ENCODE data around the gene SLC4A3.

The SLC4A3 gene

DNA sequence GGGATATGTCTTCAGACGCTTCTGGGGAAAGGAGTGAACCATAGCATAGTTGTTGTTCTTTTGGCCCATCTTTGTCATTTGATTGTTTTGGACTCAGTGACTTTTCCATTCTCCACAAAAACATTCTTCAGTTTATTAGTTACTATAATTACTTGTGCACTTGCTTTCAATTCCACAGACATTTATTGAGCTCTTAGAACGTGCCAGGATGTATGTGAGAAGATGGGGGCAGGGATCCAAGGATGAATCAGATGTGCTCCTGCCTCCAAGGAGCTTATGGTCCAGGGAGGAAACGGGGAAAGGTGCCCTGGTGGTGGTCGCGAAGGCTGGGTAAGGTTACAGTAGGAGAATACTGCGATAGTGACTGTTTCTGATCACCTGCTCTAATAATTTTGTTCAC lies 6.9 kb upstream of the SLC4A3 start:
- Histone ChIP-seq H4K8ac (ENCODE audit: low read depth, low read length) (no peak overlapping the region), H3K4me2 (ENCODE audit: low read length) (no peak overlapping the region), H3K4ac (ENCODE audit: low read depth, low read length) (no peak overlapping the region), H3K79me1 (ENCODE audit: low read length) (no peaks in the 10 kb centered on the region), H3K56ac (ENCODE audit: low read length) (no peak overlapping the region), H3K27ac (ENCODE audit: low read depth, low read length) (no peak overlapping the region), H2BK120ac (ENCODE audit: low read depth, low read length) (no peak overlapping the region), H3K4me3 (ENCODE audit: low read length) (no peak overlapping the region), H2BK5ac (ENCODE audit: low read length) (no peak overlapping the region), H4K5ac (ENCODE audit: low read length) (no peak overlapping the region), H3K79me2 (ENCODE audit: control insufficient read depth, insufficient read depth, low read length) (no peaks in the 10 kb centered on the region), H3K4me1 (ENCODE audit: control insufficient read depth, low read depth, low read length) (no peaks in the 10 kb centered on the region), H3K9ac (ENCODE audit: low read length) (no peak overlapping the region), H3K36me3 (ENCODE audit: control insufficient read depth, insufficient read depth, low read length) (no peaks in the 10 kb centered on the region), H2AK5ac (ENCODE audit: low read length) (no peak overlapping the region), H3K27me3 (ENCODE audit: insufficient read depth, low read length, poor library complexity) (no peaks in the 10 kb centered on the region), H3K18ac (ENCODE audit: low read length) (no peak overlapping the region), H2BK15ac (replicated peaks; ENCODE audit: low read depth) (no peak overlapping the region), H3K23ac (ENCODE audit: low read length) (no peak overlapping the region)
- no CpG with 5 or more reads among the region's 6 CpGs for WGBS (ENCODE audit: extremely low coverage, insufficient coverage, low lambda C conversion rate)
- no peak for DNase-seq

DNA sequence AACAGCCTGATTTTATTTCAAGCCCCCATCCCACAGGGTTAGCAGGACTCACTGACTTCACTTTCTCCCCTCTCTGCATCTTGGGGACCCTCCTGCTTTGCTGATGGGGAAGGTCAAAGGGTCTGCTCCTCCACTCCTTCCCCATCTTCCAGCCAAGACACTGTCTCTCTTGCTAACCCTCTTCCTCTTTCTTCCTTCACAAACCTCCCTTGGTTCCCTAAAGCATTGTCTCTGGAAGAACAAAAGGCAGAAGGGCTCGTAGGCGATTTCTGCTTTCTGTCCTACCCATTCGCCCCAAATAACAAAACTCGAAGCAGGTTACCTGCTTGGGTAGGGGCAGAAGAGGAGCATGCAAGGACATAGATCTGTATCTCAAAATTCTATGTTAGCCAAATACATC lies 5.5 kb upstream of the SLC4A3 start:
- Histone ChIP-seq H3K79me2 (ENCODE audit: control insufficient read depth, insufficient read depth, low read length) (no peaks in the 10 kb centered on the region), H3K23ac (ENCODE audit: low read length) (no peak overlapping the region), H3K9ac (ENCODE audit: low read length) (no peak overlapping the region), H3K4me3 (ENCODE audit: low read length) (no peak overlapping the region), H2AK5ac (ENCODE audit: low read length) (no peak overlapping the region), H2BK5ac (ENCODE audit: low read length) (no peak overlapping the region), H3K27ac (ENCODE audit: low read depth, low read length) (no peak overlapping the region), H3K4ac (ENCODE audit: low read depth, low read length) (no peak overlapping the region), H2BK15ac (replicated peaks; ENCODE audit: low read depth) (no peak overlapping the region), H3K79me1 (ENCODE audit: low read length) (no peaks in the 10 kb centered on the region), H3K36me3 (ENCODE audit: control insufficient read depth, insufficient read depth, low read length) (no peaks in the 10 kb centered on the region), H2BK120ac (ENCODE audit: low read depth, low read length) (no peak overlapping the region), H4K5ac (ENCODE audit: low read length) (no peak overlapping the region), H3K18ac (ENCODE audit: low read length) (no peak overlapping the region), H4K8ac (ENCODE audit: low read depth, low read length) (no peak overlapping the region), H3K27me3 (ENCODE audit: insufficient read depth, low read length, poor library complexity) (no peaks in the 10 kb centered on the region), H3K4me1 (ENCODE audit: control insufficient read depth, low read depth, low read length) (no peaks in the 10 kb centered on the region), H3K4me2 (ENCODE audit: low read length) (no peak overlapping the region), H3K56ac (ENCODE audit: low read length) (no peak overlapping the region)
- no peak for DNase-seq
- no CpG with 5 or more reads among the region's 4 CpGs for WGBS (ENCODE audit: extremely low coverage, insufficient coverage, low lambda C conversion rate)

DNA sequence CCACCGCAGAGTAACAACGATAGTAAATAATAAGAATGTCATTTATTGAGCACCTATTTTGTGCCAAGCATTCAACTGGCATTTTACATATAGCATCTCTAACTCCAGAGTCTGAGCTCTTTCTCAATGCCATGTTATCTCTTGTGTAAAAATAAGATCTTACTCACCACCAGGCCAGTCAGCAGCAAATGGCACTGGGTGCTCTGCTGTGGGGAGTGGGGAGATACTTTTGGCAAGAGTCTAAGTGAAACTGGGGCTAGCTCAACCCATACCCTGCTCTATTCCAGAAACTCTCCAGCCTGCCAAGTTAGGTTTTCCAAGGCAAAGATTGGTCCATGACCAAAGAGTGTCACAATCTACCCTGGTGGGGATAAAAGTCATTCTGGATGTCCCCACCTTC lies 5.0 kb upstream of the SLC4A3 start:
- no peak overlapping the region for H3K27ac ChIP-seq (ENCODE audit: low read depth, low read length)
- no peak overlapping the region for H3K23ac ChIP-seq (ENCODE audit: low read length)
- H2AK5ac ChIP-seq (ENCODE audit: low read length), result no peak overlapping the region
- WGBS (ENCODE audit: extremely low coverage, insufficient coverage, low lambda C conversion rate), result no CpG with 5 or more reads among the region's 2 CpGs
- H3K4ac ChIP-seq (ENCODE audit: low read depth, low read length), result no peak overlapping the region
- H4K8ac ChIP-seq (ENCODE audit: low read depth, low read length), result no peak overlapping the region
- no peaks in the 10 kb centered on the region for H3K79me2 ChIP-seq (ENCODE audit: control insufficient read depth, insufficient read depth, low read length)
- no peaks in the 10 kb centered on the region for H3K27me3 ChIP-seq (ENCODE audit: insufficient read depth, low read length, poor library complexity)
- no peak overlapping the region for H4K5ac ChIP-seq (ENCODE audit: low read length)
- no peak overlapping the region for H3K56ac ChIP-seq (ENCODE audit: low read length)
- H3K4me2 ChIP-seq (ENCODE audit: low read length), result no peak overlapping the region
- H2BK5ac ChIP-seq (ENCODE audit: low read length), result no peak overlapping the region
- no peaks in the 10 kb centered on the region for H3K79me1 ChIP-seq (ENCODE audit: low read length)
- H3K18ac ChIP-seq (ENCODE audit: low read length), result no peak overlapping the region
- H2BK120ac ChIP-seq (ENCODE audit: low read depth, low read length), result no peak overlapping the region
- H3K4me3 ChIP-seq (ENCODE audit: low read length), result no peak overlapping the region
- no peaks in the 10 kb centered on the region for H3K4me1 ChIP-seq (ENCODE audit: control insufficient read depth, low read depth, low read length)
- H2BK15ac ChIP-seq (replicated peaks; ENCODE audit: low read depth), result no peak overlapping the region
- H3K9ac ChIP-seq (ENCODE audit: low read length), result no peak overlapping the region
- no peaks in the 10 kb centered on the region for H3K36me3 ChIP-seq (ENCODE audit: control insufficient read depth, insufficient read depth, low read length)
- no peak for DNase-seq

DNA sequence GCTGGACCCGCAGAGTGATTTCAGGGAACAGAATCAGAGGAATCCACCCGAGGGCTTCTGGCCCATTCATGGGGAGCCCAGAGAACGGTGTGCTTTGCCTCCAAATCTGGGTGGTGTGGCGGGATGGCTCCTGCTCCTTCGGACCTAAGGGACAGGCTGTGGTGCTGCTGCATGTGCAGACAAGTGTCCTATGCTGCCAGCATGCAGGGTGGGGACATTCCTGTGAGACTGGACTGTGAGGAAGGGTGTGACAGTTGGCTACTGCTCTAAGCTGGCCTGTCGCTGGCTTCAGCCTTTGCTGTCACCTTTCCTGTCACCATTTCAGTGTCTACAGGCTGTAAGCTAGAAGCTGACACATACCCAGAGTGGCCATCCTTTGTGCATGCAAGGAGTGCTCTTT lies 2.9 kb upstream of the SLC4A3 start:
- no peak overlapping the region for H3K4me3 ChIP-seq (ENCODE audit: low read length)
- H3K27ac ChIP-seq (ENCODE audit: low read depth, low read length), result no peak overlapping the region
- H3K4me1 ChIP-seq (ENCODE audit: control insufficient read depth, low read depth, low read length), result no peaks in the 10 kb centered on the region
- H3K18ac ChIP-seq (ENCODE audit: low read length), result no peak overlapping the region
- no peak overlapping the region for H2BK5ac ChIP-seq (ENCODE audit: low read length)
- H2AK5ac ChIP-seq (ENCODE audit: low read length), result no peak overlapping the region
- no peak overlapping the region for H3K56ac ChIP-seq (ENCODE audit: low read length)
- WGBS (ENCODE audit: extremely low coverage, insufficient coverage, low lambda C conversion rate), result no CpG with 5 or more reads among the region's 6 CpGs
- H3K23ac ChIP-seq (ENCODE audit: low read length), result no peak overlapping the region
- no peaks in the 10 kb centered on the region for H3K79me2 ChIP-seq (ENCODE audit: control insufficient read depth, insufficient read depth, low read length)
- H2BK15ac ChIP-seq (replicated peaks; ENCODE audit: low read depth), result no peak overlapping the region
- no peaks in the 10 kb centered on the region for H3K36me3 ChIP-seq (ENCODE audit: control insufficient read depth, insufficient read depth, low read length)
- H3K79me1 ChIP-seq (ENCODE audit: low read length), result no peaks in the 10 kb centered on the region
- no peak overlapping the region for H4K5ac ChIP-seq (ENCODE audit: low read length)
- H3K27me3 ChIP-seq (ENCODE audit: insufficient read depth, low read length, poor library complexity), result no peaks in the 10 kb centered on the region
- DNase-seq, result no peak
- H3K9ac ChIP-seq (ENCODE audit: low read length), result no peak overlapping the region
- no peak overlapping the region for H4K8ac ChIP-seq (ENCODE audit: low read depth, low read length)
- H3K4ac ChIP-seq (ENCODE audit: low read depth, low read length), result no peak overlapping the region
- H2BK120ac ChIP-seq (ENCODE audit: low read depth, low read length), result no peak overlapping the region
- no peak overlapping the region for H3K4me2 ChIP-seq (ENCODE audit: low read length)

DNA sequence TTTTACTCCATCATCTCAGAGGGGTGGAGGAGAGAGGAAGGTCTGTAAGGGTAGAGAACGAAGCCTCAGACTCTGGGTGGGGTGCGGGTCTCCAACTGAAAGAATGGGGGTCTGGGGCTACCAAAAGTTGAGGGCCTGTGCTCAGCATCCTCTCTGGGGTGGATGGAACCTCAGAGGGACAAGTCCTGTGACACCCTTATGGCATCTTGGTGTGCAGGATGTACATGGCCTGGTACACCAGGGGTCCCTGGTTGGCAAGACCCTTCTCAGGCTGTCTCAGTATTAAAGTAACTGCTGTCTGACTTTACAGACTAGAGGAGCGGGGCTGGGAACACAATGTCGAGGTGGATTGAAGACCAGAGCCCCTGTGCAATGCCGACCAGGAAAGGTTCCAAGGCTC lies 2.3 kb upstream of the SLC4A3 start:
- Histone ChIP-seq H3K23ac (ENCODE audit: low read length) (no peak overlapping the region), H4K5ac (ENCODE audit: low read length) (no peak overlapping the region), H3K4me1 (ENCODE audit: control insufficient read depth, low read depth, low read length) (no peaks in the 10 kb centered on the region), H3K9ac (ENCODE audit: low read length) (no peak overlapping the region), H3K36me3 (ENCODE audit: control insufficient read depth, insufficient read depth, low read length) (no peaks in the 10 kb centered on the region), H3K27me3 (ENCODE audit: insufficient read depth, low read length, poor library complexity) (no peaks in the 10 kb centered on the region), H2BK15ac (replicated peaks; ENCODE audit: low read depth) (no peak overlapping the region), H3K79me1 (ENCODE audit: low read length) (no peaks in the 10 kb centered on the region), H3K79me2 (ENCODE audit: control insufficient read depth, insufficient read depth, low read length) (no peaks in the 10 kb centered on the region), H2BK120ac (ENCODE audit: low read depth, low read length) (no peak overlapping the region), H3K56ac (ENCODE audit: low read length) (no peak overlapping the region), H2AK5ac (ENCODE audit: low read length) (no peak overlapping the region), H3K27ac (ENCODE audit: low read depth, low read length) (no peak overlapping the region), H4K8ac (ENCODE audit: low read depth, low read length) (no peak overlapping the region), H3K4me2 (ENCODE audit: low read length) (no peak overlapping the region), H2BK5ac (ENCODE audit: low read length) (no peak overlapping the region), H3K18ac (ENCODE audit: low read length) (no peak overlapping the region), H3K4me3 (ENCODE audit: low read length) (no peak overlapping the region), H3K4ac (ENCODE audit: low read depth, low read length) (no peak overlapping the region)
- DNase-seq, result no peak
- WGBS (ENCODE audit: extremely low coverage, insufficient coverage, low lambda C conversion rate), result no CpG with 5 or more reads among the region's 5 CpGs

DNA sequence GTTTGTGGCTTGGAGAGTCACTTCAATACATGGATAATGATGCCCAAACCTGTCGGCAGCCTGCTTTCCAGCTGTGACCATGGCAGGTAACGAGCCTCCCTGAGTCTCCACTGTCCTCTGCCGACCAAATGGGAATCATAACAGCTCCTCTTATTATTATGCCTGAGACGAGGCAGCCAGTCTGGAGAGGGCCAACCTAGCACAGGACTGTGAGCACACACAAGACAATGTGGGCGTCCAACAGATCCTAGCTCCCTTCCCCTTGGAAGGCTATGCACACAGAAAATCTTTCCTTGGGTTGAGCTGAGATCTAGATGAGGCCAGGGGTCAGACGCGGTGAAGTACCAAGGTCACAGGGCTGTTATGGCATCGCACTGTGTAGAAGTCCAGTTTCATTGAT lies 890 bp upstream of the SLC4A3 start:
- H2BK5ac ChIP-seq (ENCODE audit: low read length), result no peak overlapping the region
- no peak overlapping the region for H4K8ac ChIP-seq (ENCODE audit: low read depth, low read length)
- no peaks in the 10 kb centered on the region for H3K4me1 ChIP-seq (ENCODE audit: control insufficient read depth, low read depth, low read length)
- no peak overlapping the region for H2AK5ac ChIP-seq (ENCODE audit: low read length)
- no peak overlapping the region for H3K4ac ChIP-seq (ENCODE audit: low read depth, low read length)
- H3K79me1 ChIP-seq (ENCODE audit: low read length), result no peaks in the 10 kb centered on the region
- no peak overlapping the region for H3K4me2 ChIP-seq (ENCODE audit: low read length)
- no peak overlapping the region for H2BK120ac ChIP-seq (ENCODE audit: low read depth, low read length)
- H3K79me2 ChIP-seq (ENCODE audit: control insufficient read depth, insufficient read depth, low read length), result no peaks in the 10 kb centered on the region
- WGBS (ENCODE audit: extremely low coverage, insufficient coverage, low lambda C conversion rate), result no CpG with 5 or more reads among the region's 8 CpGs
- no peak overlapping the region for H3K18ac ChIP-seq (ENCODE audit: low read length)
- no peak overlapping the region for H3K23ac ChIP-seq (ENCODE audit: low read length)
- DNase-seq, result no peak
- no peaks in the 10 kb centered on the region for H3K36me3 ChIP-seq (ENCODE audit: control insufficient read depth, insufficient read depth, low read length)
- H3K9ac ChIP-seq (ENCODE audit: low read length), result no peak overlapping the region
- no peaks in the 10 kb centered on the region for H3K27me3 ChIP-seq (ENCODE audit: insufficient read depth, low read length, poor library complexity)
- no peak overlapping the region for H2BK15ac ChIP-seq (replicated peaks; ENCODE audit: low read depth)
- no peak overlapping the region for H3K56ac ChIP-seq (ENCODE audit: low read length)
- H4K5ac ChIP-seq (ENCODE audit: low read length), result no peak overlapping the region
- no peak overlapping the region for H3K4me3 ChIP-seq (ENCODE audit: low read length)
- no peak overlapping the region for H3K27ac ChIP-seq (ENCODE audit: low read depth, low read length)
